ENCODE results near the gene PPP1R12C.

PPP1R12C gene

GRCh38 chr19:55042688-55043087 is 74.7 kb downstream of the PPP1R12C start:
- no peak for DNase-seq (ENCODE audit: low spot score)

GRCh38 chr19:55042344-55042678 is 75.1 kb downstream of the PPP1R12C start:
- DNase-seq (ENCODE audit: low spot score): no peak

GRCh38 chr19:55041627-55042343 is 75.7 kb downstream of the PPP1R12C start:
- peak; percentile 74 for DNase-seq (ENCODE audit: low spot score)

- DNase-seq (ENCODE audit: low spot score): no peak
Observed at GRCh38 chr19:55041244-55041626, 76.2 kb downstream of the PPP1R12C start.

Data from kidney capillary endothelial cell (primary cell).